Small intestine (tissue), 7 donors: ENCODE data around the gene MMP2. TPM values are rescaled to one million over a fixed set of nuclear protein-coding genes. Genes with fewer than 3 reads are reported as not detected.
A peak's percentile ranks its signal among the peaks of the same experiment; 100 is the strongest.

Source experiments
- DNase-seq, 2 donors: peaks; one replicate each; pipeline versions ENCODE4 v3.0.0 to v3.0.0-alpha.2; 2013
- FAIRE-seq: peaks from 2 replicates; lab custom pipeline; 2012; peaks lifted over from hg19 to GRCh38; lab: Jason Lieb, UNC
- H3K27ac ChIP-seq, 3 donors: one replicate each; pipeline ENCODE4 v1.5.1; 2013; ENCODE audit warnings: low read length in 2 of 3, mild to moderate bottlenecking in 2 of 3, control low read depth in 1 of 3, inconsistent platforms in 1 of 3, low read depth in 1 of 3, moderate library complexity in 1 of 3
- H3K27me3 ChIP-seq, 3 donors: one replicate each; pipeline ENCODE4 v1.6.1; 2013; ENCODE audit warnings: low read length in 3 of 3, inconsistent platforms in 1 of 3; ENCODE audit not compliant: control insufficient read depth in 3 of 3, insufficient read depth in 3 of 3
- H3K36me3 ChIP-seq, 3 donors: one replicate each; pipeline ENCODE4 v1.6.1; 2013; ENCODE audit warnings: low read length in 3 of 3, inconsistent platforms in 1 of 3, low read depth in 1 of 3, mild to moderate bottlenecking in 1 of 3, moderate library complexity in 1 of 3; ENCODE audit not compliant: control insufficient read depth in 3 of 3, insufficient read depth in 2 of 3
- H3K4me1 ChIP-seq, 3 donors: one replicate each; pipeline ENCODE4 v1.6.1; 2013; ENCODE audit warnings: low read length in 2 of 3, inconsistent platforms in 1 of 3, low read depth in 1 of 3, mild to moderate bottlenecking in 1 of 3, moderate library complexity in 1 of 3; ENCODE audit not compliant: control insufficient read depth in 3 of 3, insufficient read depth in 2 of 3
- H3K4me3 ChIP-seq, 3 donors: one replicate each; pipeline ENCODE4 v1.5.1; 2013; ENCODE audit warnings: low read length in 3 of 3, control low read depth in 1 of 3, inconsistent platforms in 1 of 3, low read depth in 1 of 3, mild to moderate bottlenecking in 1 of 3, moderate library complexity in 1 of 3
- H3K9me3 ChIP-seq, 2 donors: one replicate each; pipeline ENCODE4 v1.6.1; 2013; ENCODE audit warnings: low read depth in 1 of 2, low read length in 1 of 2; ENCODE audit not compliant: control insufficient read depth in 2 of 2, insufficient read depth in 1 of 2
- WGBS, 3 donors: extraction: QIAGEN DNeasy Blood & Tissue Kit; methylation state at CpG; one replicate each; pipeline ENCODE4 v1.1.7; 2013; 5-methylcytosine and 5-hydroxymethylcytosine counted together
- polyA plus RNA-seq, 4 donors: library from polyadenylated mRNA; stranded (reverse) in 3 of 4; unstranded in 1 of 4; fragments of 200-250 nt in 3 of 4; fragments of 120-200 nt in 1 of 4; gene quantifications; one replicate each; pipeline versions ENCODE4 v1.2.1 to v1.2.3, GENCODE V29; 2013
- donor health status: healthy with polysubstance abuse.
- donor health status: control.
- donor health status: control.
- donor health status: Bipolar disorder and iron deficiency.
- donor health status: healthy.

The MMP2 gene
- polyA plus RNA-seq, 4 donors = 1.6 to 97.2 (median 41.2) TPM

- H3K4me3 ChIP-seq = peak overlapping the region in 2 of 3 donors; percentile 45 to 54
- peaks cover 0 to 10% (median 0%) of the 10 kb centered on the region in 3 donors for H3K4me1 ChIP-seq
- WGBS, 3 donors = 34 to 48% (median 47%) methylated on average over 9 of the region's 9 CpGs
- DNase-seq (no peak), FAIRE-seq (no peak)
- peaks cover 0 to 12% (median 3%) of the 10 kb centered on the region in 3 donors for H3K36me3 ChIP-seq
- peaks cover 0 to 12% (median 2%) of the 10 kb centered on the region in 3 donors for H3K27me3 ChIP-seq
- peaks cover 0 to 4% of the 10 kb centered on the region in 2 donors for H3K9me3 ChIP-seq
- H3K27ac ChIP-seq = peak overlapping the region in 1 of 3 donors; percentile 71
These were observed 29.4 kb downstream of the MMP2 start for GRCh38 chr16:55508271-55508921.

- peak within 1 kb of the TSS; percentile 45 to 54 (median 46) for H3K4me3 ChIP-seq
- H3K27ac ChIP-seq = peak within 1 kb of the TSS in 1 of 3 donors; percentile 71
- FAIRE-seq (no peak), DNase-seq (peak; percentile 84 to 88)
- WGBS, 3 donors = 1 to 3% (median 1%) methylated on average over 53 to 61 of the region's 61 CpGs
- peaks cover 0 to 3% (median 0%) of the 10 kb centered on the region in 3 donors for H3K4me1 ChIP-seq
- peaks cover 0 to 12% (median 2%) of the 10 kb centered on the region in 3 donors for H3K27me3 ChIP-seq
- H3K9me3 ChIP-seq = peaks cover 0 to 8% of the 10 kb centered on the region in 2 donors
- H3K36me3 ChIP-seq = peaks cover 0 to 12% (median 3%) of the 10 kb centered on the region in 3 donors
These were observed 30.2 kb downstream of the MMP2 start, which contains the start of gene LPCAT2 for GRCh38 chr16:55508941-55509931. LPCAT2 (plus strand) TSS chr16:55509072; CDS start chr16:55509182, 110 bp downstream.

GRCh38 chr16:55510185-55510805 is 31.3 kb downstream of the MMP2 start:
- H3K27ac ChIP-seq = no peak overlapping the region
- peaks cover 0 to 3% (median 0%) of the 10 kb centered on the region in 3 donors for H3K4me1 ChIP-seq
- H3K36me3 ChIP-seq = peaks cover 0 to 9% (median 3%) of the 10 kb centered on the region in 3 donors
- H3K27me3 ChIP-seq = peaks cover 0 to 12% (median 2%) of the 10 kb centered on the region in 3 donors
- 15 to 34% (median 23%) methylated on average over 4 of the region's 4 CpGs for WGBS, 3 donors
- FAIRE-seq (no peak), DNase-seq (no peak)
- no peak overlapping the region for H3K4me3 ChIP-seq
- H3K9me3 ChIP-seq = peaks cover 0 to 8% of the 10 kb centered on the region in 2 donors

GRCh38 chr16:55512941-55513340 is 33.9 kb downstream of the MMP2 start:
- FAIRE-seq (no peak), DNase-seq (no peak)
- 95 to 98% (median 95%) methylated on average over 1 of the region's 1 CpG for WGBS, 3 donors
- peaks cover 0 to 12% of the 10 kb centered on the region in 2 donors for H3K9me3 ChIP-seq
- peaks cover 0 to 3% (median 0%) of the 10 kb centered on the region in 3 donors for H3K36me3 ChIP-seq
- H3K4me3 ChIP-seq = no peak overlapping the region
- H3K27ac ChIP-seq = no peak overlapping the region
- peaks cover 0 to 12% (median 2%) of the 10 kb centered on the region in 3 donors for H3K27me3 ChIP-seq
- peaks cover 0 to 3% (median 0%) of the 10 kb centered on the region in 3 donors for H3K4me1 ChIP-seq

GRCh38 chr16:55513616-55514015 is 34.6 kb downstream of the MMP2 start:
- no peak overlapping the region for H3K4me3 ChIP-seq
- no peak for DNase-seq
- peaks cover 0 to 2% (median 0%) of the 10 kb centered on the region in 3 donors for H3K4me1 ChIP-seq
- peaks cover 0 to 3% (median 0%) of the 10 kb centered on the region in 3 donors for H3K36me3 ChIP-seq
- FAIRE-seq = no peak
- WGBS, 3 donors = 81 to 94% (median 84%) methylated on average over 5 of the region's 5 CpGs
- no peak overlapping the region for H3K27ac ChIP-seq
- peaks cover 0 to 12% of the 10 kb centered on the region in 2 donors for H3K9me3 ChIP-seq
- peaks cover 0 to 9% (median 2%) of the 10 kb centered on the region in 3 donors for H3K27me3 ChIP-seq

GRCh38 chr16:55515111-55515510 is 36.1 kb downstream of the MMP2 start:
- Histone ChIP-seq H3K9me3 (peaks cover 0 to 12% of the 10 kb centered on the region in 2 donors), H3K36me3 (peaks cover 0 to 3% (median 0%) of the 10 kb centered on the region in 3 donors), H3K4me1 (no peaks in the 10 kb centered on the region), H3K4me3 (no peak overlapping the region), H3K27ac (no peak overlapping the region), H3K27me3 (no peaks in the 10 kb centered on the region)
- no peak for DNase-seq
- 84 to 91% (median 86%) methylated on average over 1 of the region's 1 CpG for WGBS, 3 donors
- FAIRE-seq = no peak

- Histone ChIP-seq H3K27ac (no peak overlapping the region), H3K4me3 (no peak overlapping the region), H3K4me1 (no peaks in the 10 kb centered on the region), H3K36me3 (no peaks in the 10 kb centered on the region), H3K27me3 (no peaks in the 10 kb centered on the region), H3K9me3 (no peaks in the 10 kb centered on the region)
- FAIRE-seq (no peak), DNase-seq (no peak)
- 4 to 50% (median 7%) methylated on average over 1 of the region's 1 CpG for WGBS, 3 donors
These were observed 42.8 kb downstream of the MMP2 start for GRCh38 chr16:55521792-55522191.
